ENCODE measurements around the gene AXIN2. TPM values are rescaled to one million over a fixed set of nuclear protein-coding genes. Genes with fewer than 3 reads are reported as not detected.
A peak's percentile ranks its signal among the peaks of the same experiment; 100 is the strongest.
"Not testable (repeated sequence)": the region's sequence is repeated elsewhere in the genome, so short reads cannot be mapped to it uniquely, and the experiment has no call there.

AXIN2 gene
- total and polyA plus RNA-seq, 2 experiments from 2014 or later = 0.94 to 2.4 TPM

- no peaks in the 10 kb centered on the region for H3K36me3 ChIP-seq (ENCODE audit: low read depth)
- no peaks in the 10 kb centered on the region for H3K27me3 ChIP-seq (replicated peaks; ENCODE audit: insufficient read depth)
- H3K9me3 ChIP-seq (ENCODE audit: low read depth) = no peaks in the 10 kb centered on the region
- no peak overlapping the region for H3K4me3 ChIP-seq
- H3K79me2 ChIP-seq (ENCODE audit: insufficient read depth) = no peaks in the 10 kb centered on the region
- H4K20me1 ChIP-seq (ENCODE audit: insufficient read depth) = no peaks in the 10 kb centered on the region
- H3K4me2 ChIP-seq (ENCODE audit: unreplicated experiment) = no peak overlapping the region
- no peaks in the 10 kb centered on the region for H3K9me2 ChIP-seq (ENCODE audit: insufficient read depth)
- no peaks in the 10 kb centered on the region for H3F3A ChIP-seq (ENCODE audit: insufficient read depth)
- H3K4me1 ChIP-seq (ENCODE audit: insufficient read depth) = 0 out of 2 replicates have a peak, but pooled peaks cover 4% of the 10 kb centered on the region
- no peak overlapping the region for H3K27ac ChIP-seq
- H2AFZ ChIP-seq = no peak overlapping the region
- in situ Hi-C loops (cut with MboI) = no loop called here
- TF ChIP-seq EZH2phosphoT487 (IDR thresholded peaks at IDR 0.05; ENCODE audit: insufficient read depth, low read depth) = no peak
- no peak for TF ChIP-seq EZH2 (IDR thresholded peaks at IDR 0.05; ENCODE audit: insufficient read depth, poor library complexity, severe bottlenecking)
- H3K9ac ChIP-seq = no peak overlapping the region
- no peak for DNase-seq
Measured at GRCh38 chr17:65487990-65488389, 73.5 kb downstream of the AXIN2 start.

GRCh38 chr17:65487161-65487560 is 74.3 kb downstream of the AXIN2 start:
- Histone ChIP-seq H3K4me2 (ENCODE audit: unreplicated experiment) (no peak overlapping the region), H3K9ac (no peak overlapping the region), H3K4me3 (no peak overlapping the region), H3K27me3 (replicated peaks; ENCODE audit: insufficient read depth) (no peaks in the 10 kb centered on the region), H2AFZ (no peak overlapping the region), H3K9me2 (ENCODE audit: insufficient read depth) (no peaks in the 10 kb centered on the region), H3K9me3 (ENCODE audit: low read depth) (no peaks in the 10 kb centered on the region), H3K79me2 (ENCODE audit: insufficient read depth) (no peaks in the 10 kb centered on the region), H4K20me1 (ENCODE audit: insufficient read depth) (no peaks in the 10 kb centered on the region), H3K4me1 (ENCODE audit: insufficient read depth) (0 out of 2 replicates have a peak, but pooled peaks cover 4% of the 10 kb centered on the region), H3K27ac (no peak overlapping the region), H3F3A (ENCODE audit: insufficient read depth) (no peaks in the 10 kb centered on the region), H3K36me3 (ENCODE audit: low read depth) (no peaks in the 10 kb centered on the region)
- TF ChIP-seq EZH2 (IDR thresholded peaks at IDR 0.05; ENCODE audit: insufficient read depth, poor library complexity, severe bottlenecking) = no peak
- in situ Hi-C loops (cut with MboI) = no loop called here
- WGBS, 2 experiments (ENCODE audit: low coverage in 1 of 2, low lambda C conversion rate in 2 of 2, missing lambda C conversion rate in 2 of 2) = 65 to 67% methylated on average over 7 of the region's 7 CpGs
- no peak for DNase-seq

DNA sequence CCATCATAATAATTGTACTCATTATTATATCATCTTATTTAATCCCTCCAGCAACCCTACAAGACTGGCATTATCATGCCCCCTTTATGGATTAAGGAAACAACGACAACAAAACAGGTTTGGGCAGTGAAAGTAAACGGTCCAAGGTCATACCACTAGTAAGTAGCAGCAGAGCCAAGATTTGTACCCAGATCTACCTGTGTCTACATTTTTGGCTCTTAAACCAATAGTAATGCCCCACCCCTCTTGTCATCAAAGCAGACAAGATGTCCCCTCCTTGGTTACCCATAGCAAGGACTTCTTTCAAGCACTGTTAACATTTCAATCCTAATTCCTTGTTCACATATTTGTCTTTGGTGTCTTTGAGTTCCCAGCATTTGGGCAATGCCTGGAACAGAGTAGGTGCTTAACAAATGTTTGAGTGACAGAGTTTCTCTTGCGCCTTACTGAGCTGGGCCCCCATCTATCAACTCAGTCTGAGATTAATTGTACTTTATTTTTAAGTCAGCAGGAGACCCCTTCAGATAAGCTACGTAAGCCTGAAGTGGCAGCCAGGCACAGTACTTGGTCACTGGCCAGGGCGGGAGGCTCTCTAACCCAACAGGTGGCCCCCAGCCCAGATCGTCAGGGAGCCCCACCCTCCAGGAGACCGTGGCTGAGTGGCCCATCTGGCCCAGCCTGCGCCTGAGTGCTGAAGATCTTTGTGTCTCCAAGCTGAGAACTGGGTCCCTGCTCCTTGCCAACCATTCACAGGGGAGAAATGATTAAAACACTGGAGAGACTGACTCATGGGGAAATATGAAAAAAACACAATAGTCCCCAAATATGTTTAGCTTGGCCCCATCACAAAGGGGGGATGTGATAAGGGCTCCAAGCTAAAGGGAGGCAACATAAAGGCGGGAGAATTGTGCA is 75.8 kb downstream of the AXIN2 start:
- H3K9me3 ChIP-seq (ENCODE audit: low read depth) = no peaks in the 10 kb centered on the region
- no peaks in the 10 kb centered on the region for H3K9me2 ChIP-seq (ENCODE audit: insufficient read depth)
- no peaks in the 10 kb centered on the region for H3K36me3 ChIP-seq (ENCODE audit: low read depth)
- no peak overlapping the region for H3K9ac ChIP-seq
- no peaks in the 10 kb centered on the region for H4K20me1 ChIP-seq (ENCODE audit: insufficient read depth)
- H3K4me2 ChIP-seq (ENCODE audit: unreplicated experiment) = no peak overlapping the region
- 0 out of 2 replicates have a peak, but pooled peaks cover 4% of the 10 kb centered on the region for H3K4me1 ChIP-seq (ENCODE audit: insufficient read depth)
- 41 to 44% methylated on average over 9 of the region's 9 CpGs for WGBS, 2 experiments (ENCODE audit: low coverage in 1 of 2, low lambda C conversion rate in 2 of 2, missing lambda C conversion rate in 2 of 2)
- no peak overlapping the region for H2AFZ ChIP-seq
- H3K27me3 ChIP-seq (replicated peaks; ENCODE audit: insufficient read depth) = no peaks in the 10 kb centered on the region
- H3K27ac ChIP-seq = no peak overlapping the region
- DNase-seq = peak; percentile 66
- H3F3A ChIP-seq (ENCODE audit: insufficient read depth) = no peaks in the 10 kb centered on the region
- TF ChIP-seq EZH2 (IDR thresholded peaks at IDR 0.05; ENCODE audit: insufficient read depth, poor library complexity, severe bottlenecking) (no peak), EZH2phosphoT487 (IDR thresholded peaks at IDR 0.05; ENCODE audit: insufficient read depth, low read depth) (no peak)
- no peak overlapping the region for H3K4me3 ChIP-seq
- in situ Hi-C loops (cut with MboI) = no loop called here
- H3K79me2 ChIP-seq (ENCODE audit: insufficient read depth) = no peaks in the 10 kb centered on the region

DNA sequence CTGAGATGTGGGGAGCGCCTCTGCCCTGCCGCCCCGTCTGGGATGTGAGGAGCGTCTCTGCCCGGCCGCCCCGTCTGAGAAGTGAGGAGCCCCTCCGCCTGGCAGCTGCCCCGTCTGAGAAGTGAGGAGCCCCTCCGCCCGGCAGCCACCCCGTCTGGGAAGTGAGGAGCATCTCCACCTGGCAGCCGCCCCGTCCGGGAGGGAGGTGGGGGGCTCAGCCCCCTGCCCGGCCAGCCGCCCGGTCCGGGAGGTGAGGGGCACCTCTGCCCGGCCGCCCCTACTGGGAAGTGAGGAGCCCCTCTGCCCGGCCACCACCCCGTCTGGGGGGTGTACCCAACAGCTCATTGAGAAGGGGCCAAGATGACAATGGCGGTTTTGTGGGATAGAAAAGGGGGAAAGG is 77.0 kb downstream of the AXIN2 start:
- H3K4me1 ChIP-seq (ENCODE audit: insufficient read depth); H4K20me1 ChIP-seq (ENCODE audit: insufficient read depth); H3K36me3 ChIP-seq (ENCODE audit: low read depth); H3K9me3 ChIP-seq (ENCODE audit: low read depth); H3K27me3 ChIP-seq (replicated peaks; ENCODE audit: insufficient read depth); H3K4me3 ChIP-seq; H2AFZ ChIP-seq; H3F3A ChIP-seq (ENCODE audit: insufficient read depth); H3K27ac ChIP-seq; H3K4me2 ChIP-seq (ENCODE audit: unreplicated experiment); in situ Hi-C loops (cut with MboI); DNase-seq; H3K9ac ChIP-seq; H3K9me2 ChIP-seq (ENCODE audit: insufficient read depth); H3K79me2 ChIP-seq (ENCODE audit: insufficient read depth): not testable (repeated sequence)
- 89 to 92% methylated on average over 10 to 24 of the region's 24 CpGs for WGBS, 2 experiments (ENCODE audit: low coverage in 1 of 2, low lambda C conversion rate in 2 of 2, missing lambda C conversion rate in 2 of 2)
